GM12874 (cell line): ENCODE data around the gene FARP2.

Experiments used
- CTCF ChIP-seq: IDR thresholded peaks from 2 replicates; pipeline ENCODE4 v1.5.1; 2011; ENCODE audit warnings: low read depth, mild to moderate bottlenecking, control low read depth, low read length, moderate library complexity; ENCODE audit not compliant: insufficient read depth

The FARP2 gene

GRCh38 chr2:241495172-241496002 lies 139.3 kb downstream of the FARP2 start:
- no peak for TF ChIP-seq CTCF

GRCh38 chr2:241496003-241496707 lies 140.1 kb downstream of the FARP2 start:
- TF ChIP-seq CTCF = no peak

- no peak for TF ChIP-seq CTCF
Measured at GRCh38 chr2:241496904-241497877, 141.1 kb downstream of the FARP2 start.

GRCh38 chr2:241498115-241499070 lies 142.3 kb downstream of the FARP2 start:
- TF ChIP-seq CTCF = no peak

GRCh38 chr2:241499146-241499965 lies 143.3 kb downstream of the FARP2 start:
- no peak for TF ChIP-seq CTCF

GRCh38 chr2:241500016-241500415 lies 143.9 kb downstream of the FARP2 start:
- TF ChIP-seq CTCF = no peak
